DMS153 treated with DMSO at 0.1 percent for 48 hours (cell line): ENCODE data around the gene OTX2.
A peak's percentile ranks its signal among the peaks of the same experiment; 100 is the strongest.

Experiments
- DNase-seq: peaks from one replicate; lab custom pipeline; 2025; ENCODE audit not compliant: unreplicated experiment; lab: John Stamatoyannopoulos, UW

The OTX2 gene

DNA sequence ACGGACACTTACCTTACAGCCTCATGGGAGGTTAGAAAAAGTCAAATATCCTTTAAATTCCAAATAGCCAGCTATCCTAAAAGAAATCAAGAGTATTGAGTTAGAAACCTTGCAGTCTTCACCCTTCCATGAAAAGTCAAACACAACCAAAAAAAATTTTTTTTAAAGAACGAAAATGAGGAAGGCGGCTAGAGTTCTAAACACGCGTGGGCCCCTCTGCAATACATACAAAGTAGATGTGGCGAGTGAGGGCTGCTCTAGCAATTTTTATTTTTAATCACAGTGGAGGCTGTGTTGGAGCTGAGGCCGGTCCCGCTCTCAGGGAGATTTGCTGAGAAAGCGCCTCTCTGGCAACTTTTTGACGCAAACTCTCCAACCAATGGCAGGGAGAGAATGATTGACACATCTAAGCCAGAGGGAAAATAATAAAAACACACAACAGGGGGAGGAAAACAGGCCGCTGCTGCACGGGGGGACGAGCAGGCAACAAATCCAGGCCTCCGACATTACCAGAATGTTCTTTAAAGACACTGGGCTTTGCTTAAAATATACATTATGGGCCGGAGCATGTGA, at the start of gene OTX2:
TSS of gene OTX2 (minus strand) at position 333 of the 573 bp plus-strand sequence. CDS start 5,023 bp downstream, outside the sequence.
- DNase-seq = no peak

DNA sequence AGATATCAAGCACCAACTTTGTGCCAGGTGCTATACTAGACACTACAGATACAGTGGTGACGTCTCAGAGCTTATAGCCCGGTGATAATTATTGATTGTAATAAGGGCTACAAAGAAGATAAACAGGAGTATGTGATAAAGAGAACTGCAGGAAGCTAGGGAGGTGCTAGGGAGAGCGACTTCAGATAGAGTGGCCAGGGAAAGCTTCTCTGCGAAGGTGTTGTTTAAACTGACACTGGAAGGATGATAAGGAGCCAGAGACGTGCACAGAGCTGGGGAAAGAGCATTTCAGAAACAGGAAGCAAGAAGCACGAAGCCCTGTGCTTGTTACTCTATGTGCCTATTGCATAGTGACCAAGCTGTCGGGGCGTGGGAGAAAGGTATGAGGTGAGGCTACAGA, 48.1 kb upstream of the OTX2 start:
- no peak for DNase-seq

DNA sequence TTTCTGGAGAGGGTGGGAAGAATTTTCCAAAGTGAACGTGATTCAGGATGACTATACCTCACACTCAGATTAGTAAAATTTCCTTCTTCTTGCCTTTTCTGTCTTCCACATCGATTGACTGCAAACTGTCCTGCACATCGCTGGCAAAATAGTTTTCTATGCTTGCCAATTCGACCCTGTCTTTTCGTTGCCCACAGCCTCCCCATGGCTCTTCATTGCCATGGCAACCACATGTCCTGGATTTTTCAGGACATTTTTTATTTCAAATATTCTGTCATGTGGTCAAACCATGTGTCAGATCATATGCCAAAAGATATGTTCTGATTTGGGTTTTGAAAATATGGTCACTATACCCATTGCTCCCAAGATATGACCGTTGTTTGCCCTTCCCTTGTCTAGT, 46.9 kb upstream of the OTX2 start:
- DNase-seq = no peak

DNA sequence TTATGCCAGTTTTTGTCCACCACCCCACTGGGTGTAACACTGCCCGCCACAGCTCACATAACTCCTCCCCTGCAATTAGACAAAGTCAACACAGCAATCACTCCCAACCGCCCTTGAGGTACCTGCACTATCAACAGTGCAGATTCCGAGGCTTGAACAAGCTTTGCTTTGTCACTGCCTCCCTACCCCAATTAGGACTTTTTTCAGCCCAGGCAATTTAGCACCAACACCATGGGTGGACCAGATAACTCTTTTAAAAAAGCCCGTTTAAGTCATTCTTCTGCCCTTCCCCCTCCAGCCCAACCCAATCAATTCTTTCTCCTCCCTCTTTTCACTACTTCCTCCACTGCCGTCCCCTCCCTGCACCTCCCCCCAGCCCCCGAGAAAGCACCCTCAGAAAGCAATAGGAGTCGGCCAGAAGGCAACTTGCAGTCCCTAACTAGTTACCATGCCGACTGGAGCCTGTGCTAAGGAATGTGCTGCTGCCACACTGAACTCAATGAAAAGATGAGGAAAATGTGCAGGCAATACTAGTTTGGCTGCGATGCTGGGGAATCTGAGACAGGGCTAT, 45.7 kb upstream of the OTX2 start:
- peak; percentile 27 for DNase-seq

DNA sequence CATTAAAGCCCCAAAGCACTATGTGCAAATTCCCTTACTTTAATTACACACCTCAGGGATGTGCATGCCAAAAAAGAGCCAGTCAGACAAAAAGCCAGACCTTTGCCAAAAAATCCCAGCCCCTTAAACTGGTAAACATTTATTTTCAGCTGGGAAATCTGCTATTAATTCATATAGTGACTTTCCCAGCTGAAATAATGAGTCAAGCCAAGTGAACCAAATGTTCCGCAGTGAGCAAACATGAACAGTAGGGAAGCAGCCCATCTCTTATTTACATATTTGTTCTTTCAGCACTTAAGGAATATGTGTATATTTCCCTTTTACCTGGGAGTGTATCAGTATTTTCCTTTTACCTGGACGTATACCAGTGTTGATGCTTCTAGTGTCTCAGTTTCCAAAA, 44.0 kb upstream of the OTX2 start:
- no peak for DNase-seq

DNA sequence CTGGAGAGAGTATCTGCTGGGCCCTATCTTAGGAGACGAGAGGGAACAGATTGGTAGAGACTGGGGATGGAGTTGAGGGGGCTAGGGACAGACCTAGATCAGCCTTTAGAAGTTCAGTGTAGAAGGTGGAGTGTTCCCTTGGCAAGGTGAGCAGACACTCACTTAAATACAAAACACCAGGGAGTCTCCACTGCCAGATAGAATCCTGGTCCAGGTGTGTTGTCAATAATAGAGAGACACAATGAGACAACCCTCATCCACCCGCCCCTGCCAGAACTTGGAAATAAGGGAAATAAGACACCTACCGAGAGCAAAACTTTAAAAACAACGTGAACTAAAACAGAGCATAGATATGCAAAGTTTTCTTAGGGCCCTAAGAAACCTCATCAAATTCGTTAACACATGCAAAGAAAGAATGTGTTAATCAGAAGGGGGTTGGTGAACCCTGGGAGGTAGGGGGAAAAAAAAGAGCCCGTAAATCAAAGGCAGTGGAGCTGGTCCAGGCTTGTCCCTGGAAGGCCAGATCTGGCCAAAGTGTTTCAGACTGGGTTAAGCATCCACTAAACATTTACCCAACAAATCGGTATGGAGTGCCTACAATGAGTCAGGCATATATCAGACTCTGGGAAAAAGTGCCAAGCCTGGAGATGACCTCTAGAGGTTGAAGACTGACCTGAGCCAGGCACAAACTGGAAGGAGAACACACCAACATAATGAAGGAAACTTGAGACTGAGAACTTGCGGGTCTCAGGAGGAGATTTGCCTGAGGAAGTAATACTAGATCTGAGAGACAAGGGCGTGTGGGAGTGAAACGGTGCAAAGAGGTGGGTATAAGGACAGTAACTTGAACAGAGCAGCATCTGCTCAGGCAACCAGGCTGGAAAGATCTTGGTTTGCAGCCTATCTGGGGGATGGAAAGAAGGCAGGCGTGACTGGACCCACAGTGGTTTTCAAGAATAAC, 37.0 kb upstream of the OTX2 start:
- no peak for DNase-seq

DNA sequence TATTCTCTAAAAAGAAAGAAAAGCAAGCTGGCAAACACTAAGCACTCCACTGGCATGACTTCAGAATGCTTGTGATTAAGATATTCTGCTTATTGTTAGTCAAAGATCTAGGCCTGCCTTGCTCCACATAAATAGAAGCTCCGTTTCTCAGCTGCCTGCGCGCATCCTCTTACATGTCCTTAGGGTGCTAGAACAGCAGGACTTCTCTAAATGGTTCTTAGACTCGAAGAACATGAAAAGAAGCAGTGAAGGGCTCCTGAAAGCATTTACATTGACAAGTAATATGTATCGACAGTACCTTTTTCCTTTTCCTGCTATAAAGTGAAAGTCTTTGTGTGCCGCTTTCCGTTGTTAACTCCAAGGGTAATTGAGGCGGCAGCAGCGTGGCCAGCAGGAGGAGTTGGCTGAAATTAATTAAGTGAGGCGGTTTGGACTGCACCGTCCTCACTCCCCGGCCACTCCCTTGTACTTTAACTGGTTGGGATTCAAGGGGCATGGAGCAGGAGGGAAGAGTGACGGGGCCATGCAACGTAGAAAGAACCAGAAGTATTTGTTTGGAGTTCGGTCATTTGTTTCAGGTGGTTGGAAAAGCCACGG, 34.2 kb upstream of the OTX2 start:
- no peak for DNase-seq

DNA sequence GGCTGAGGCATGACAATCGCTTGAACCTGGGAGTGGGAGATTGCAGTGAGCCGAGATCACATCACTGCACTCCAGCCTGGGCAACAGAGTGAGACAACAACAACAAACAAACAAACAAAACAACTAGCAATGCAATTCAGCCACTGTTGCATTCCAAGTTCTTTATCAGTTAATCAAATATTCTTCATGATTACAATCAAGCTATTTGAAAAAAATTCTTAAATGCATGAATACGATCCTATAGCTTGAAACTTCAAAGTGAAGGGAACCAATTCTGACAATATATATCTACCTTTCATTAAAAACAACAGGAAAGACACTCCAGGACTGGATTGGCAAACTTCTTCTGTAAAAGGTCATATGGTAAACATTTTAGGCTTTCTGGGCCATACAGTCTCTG, 31.3 kb upstream of the OTX2 start:
- DNase-seq = no peak

DNA sequence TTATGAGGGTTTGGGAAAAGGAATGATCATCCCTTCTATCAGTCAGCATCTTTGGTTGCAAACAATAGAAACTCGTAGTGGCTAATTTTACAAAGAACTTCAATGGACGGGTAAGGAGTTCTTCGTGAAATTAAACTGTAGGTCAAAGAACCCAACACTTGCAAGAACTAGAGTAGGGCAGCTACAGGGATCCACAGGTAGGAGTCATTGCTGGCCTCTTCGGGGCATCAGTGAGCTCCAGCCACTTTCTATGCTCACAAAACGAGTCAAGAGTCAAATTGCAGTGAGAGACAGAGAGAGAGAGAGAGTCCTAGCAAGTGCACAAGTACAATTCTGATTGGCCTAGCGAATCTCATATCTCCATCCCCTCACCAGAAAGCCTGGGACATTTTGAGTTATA, 29.9 kb upstream of the OTX2 start:
- DNase-seq = no peak

DNA sequence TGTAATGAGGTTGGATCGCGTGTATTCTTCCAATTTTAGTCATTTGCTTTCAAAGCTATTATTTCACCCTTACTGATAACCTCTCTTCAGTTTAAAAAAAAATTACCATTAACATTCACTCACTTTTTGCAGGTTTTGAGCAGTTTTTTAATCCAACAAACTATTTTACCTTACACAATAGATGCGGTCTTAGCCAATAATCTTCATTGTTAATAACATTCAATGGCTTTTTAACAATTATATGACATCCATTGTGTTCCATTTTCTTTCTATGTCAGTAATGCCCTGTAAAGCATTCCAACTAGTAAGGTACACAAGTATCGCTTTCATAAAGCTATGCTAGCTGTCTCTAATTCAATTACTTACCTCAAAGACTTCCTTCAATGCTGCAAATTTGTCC, 18.9 kb upstream of the OTX2 start:
- DNase-seq = no peak

DNA sequence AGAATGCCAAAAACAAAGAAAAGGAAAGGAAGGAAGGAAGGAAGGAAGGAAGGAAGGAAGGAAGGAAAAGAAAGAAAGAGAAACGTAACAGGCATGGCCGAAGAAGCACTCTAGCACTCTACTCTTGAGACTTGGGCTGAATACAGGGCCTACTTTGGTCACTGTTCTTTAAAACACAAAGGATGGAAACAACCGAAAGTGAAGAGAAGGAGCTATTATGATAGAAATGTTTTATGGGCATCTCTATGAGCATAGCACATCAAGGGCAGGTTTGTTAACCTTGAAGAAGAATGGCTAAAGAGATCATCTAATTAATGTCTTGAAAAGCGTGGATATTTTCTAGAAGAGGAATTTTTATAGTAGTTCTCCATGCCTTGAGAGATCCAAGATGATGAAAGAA, 15.9 kb upstream of the OTX2 start:
- no peak for DNase-seq

DNA sequence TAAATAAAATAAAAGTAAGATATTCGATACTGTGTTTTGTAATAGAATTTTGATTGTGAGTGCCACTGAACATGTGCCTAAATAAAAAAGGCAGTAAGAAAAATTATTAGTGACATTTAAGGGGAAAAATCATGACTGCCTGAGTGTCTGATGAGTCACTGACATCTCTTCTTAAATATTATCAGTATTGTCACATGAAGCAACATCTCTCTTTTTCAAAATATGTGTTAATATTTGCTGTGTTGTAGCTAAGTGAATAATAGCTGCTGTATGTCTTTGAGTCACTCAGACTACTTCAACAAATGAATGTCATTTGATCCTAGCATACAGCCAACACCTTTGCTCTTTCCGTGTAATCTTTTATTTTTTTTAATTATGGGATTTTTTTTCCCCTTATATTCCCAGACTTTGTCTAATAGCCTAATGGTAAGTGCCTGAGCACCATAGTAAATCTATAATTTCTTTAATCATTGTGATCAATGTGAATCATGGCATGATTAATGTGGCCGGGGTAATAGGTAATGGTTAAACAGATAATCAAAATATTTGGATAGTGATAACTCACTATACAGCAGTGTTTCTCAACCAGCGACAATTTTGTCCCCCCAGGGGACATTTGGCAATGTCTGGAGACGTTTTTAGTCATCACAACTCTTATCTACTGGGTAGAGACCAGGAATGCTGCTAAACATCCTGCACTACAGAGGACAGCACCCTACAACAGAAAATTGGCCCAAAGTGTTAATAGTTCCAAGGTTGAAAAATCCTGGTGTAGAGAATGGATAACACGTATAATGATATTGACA, 11.7 kb upstream of the OTX2 start:
- DNase-seq = no peak

DNA sequence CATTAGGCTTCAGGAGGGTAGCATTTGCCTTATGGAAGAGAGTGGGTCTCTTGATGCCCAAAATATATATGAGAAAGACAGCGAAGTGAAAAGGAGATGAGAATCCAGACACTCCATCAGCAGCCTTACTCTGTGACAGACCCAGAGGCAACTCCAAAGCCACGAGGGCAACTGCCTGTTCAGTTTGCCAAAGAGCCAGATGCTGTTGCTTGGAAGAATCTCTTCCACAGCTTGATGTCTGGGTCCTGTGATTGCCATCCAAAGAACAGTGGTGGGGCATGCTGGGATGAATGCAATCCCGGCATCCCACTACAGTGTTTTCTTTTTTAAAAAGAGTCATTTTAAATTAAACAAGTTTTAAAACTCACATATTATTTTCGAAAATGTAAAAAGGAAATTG, 10.9 kb upstream of the OTX2 start:
- no peak for DNase-seq

DNA sequence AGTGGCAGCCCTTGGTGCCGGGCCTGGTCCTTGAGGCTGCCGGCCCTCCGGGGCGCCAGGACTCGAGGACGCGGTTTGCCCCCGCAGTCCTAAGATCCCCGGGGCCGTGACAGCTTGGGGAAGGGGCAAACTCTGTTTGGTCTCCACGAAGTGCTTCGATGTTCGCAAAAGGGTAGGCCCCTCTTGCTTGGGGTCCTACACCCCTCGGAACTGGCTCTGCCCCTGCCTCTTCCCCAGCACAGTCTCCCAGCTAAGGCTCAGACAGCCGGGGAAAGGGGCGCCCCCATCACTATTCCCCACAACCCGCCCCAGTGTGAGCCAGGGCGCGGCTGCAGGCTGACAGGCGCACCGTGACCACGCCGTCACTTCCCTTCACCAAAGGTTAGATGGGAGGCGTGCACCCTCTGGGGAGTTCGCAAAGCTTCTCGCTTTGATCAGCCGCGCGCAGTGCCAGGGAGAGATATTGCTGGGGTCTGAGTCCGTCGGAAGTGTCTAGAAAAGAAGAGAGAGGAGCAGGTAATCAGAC, 7.2 kb upstream of the OTX2 start:
- DNase-seq = no peak

DNA sequence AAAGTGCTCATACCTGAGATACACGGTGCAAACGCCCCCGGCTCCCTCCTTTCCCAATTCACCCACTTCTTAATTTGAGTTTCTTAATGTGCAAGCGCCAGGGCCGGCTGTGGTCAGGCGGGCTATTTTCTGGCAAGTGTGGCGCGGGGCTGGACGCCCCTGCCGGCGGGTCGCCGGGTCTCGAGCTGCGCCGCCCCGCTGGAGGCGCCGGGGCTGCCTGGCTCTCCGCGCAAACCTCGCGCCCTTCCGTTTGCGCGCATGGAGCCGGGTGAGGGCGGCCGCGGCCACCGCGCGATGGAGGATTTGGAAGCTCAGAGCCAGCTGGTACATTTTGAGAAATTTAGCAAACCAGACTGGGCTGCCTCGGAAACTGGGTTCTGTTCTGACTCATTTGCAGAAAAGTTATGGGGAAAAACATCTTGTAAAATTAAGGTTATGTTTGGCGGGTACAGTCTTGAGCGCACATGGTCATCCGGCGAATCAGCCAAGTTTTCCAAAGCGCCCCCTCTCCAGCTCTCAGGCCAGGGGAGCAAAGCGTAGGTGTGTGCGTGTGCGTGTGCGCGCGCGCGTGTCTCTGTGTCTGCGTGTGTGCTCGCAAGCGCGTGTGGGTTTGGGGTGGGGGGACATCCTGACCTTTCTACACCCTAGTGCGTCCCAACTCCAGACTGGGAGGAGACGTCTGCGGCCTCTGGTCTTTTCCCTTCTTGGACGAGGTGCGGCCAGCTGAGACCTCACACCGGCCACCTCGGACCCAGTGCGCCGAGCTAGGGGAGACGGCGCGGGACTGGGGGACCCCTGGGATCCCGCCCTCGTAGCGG, 6.5 kb upstream of the OTX2 start:
- no peak for DNase-seq

DNA sequence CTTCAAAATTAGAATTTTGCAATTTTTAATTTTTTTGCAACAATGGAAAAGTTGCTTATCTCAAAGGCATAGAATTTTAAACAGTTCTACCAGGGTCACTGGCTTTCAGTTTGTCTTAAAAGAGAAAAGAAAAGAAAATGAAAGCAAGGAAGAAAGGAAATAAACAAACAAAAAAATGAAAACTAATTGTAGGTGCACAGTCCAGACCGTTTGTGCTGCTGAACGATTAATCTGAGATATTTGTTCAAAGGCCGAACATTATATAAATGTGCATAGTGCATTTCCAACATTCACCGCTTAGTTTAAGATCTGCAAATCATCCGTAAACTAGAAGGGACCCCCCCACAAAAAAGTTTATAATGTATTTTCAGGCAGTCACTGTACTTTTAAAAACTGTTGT, 5.5 kb upstream of the OTX2 start:
- no peak for DNase-seq

DNA sequence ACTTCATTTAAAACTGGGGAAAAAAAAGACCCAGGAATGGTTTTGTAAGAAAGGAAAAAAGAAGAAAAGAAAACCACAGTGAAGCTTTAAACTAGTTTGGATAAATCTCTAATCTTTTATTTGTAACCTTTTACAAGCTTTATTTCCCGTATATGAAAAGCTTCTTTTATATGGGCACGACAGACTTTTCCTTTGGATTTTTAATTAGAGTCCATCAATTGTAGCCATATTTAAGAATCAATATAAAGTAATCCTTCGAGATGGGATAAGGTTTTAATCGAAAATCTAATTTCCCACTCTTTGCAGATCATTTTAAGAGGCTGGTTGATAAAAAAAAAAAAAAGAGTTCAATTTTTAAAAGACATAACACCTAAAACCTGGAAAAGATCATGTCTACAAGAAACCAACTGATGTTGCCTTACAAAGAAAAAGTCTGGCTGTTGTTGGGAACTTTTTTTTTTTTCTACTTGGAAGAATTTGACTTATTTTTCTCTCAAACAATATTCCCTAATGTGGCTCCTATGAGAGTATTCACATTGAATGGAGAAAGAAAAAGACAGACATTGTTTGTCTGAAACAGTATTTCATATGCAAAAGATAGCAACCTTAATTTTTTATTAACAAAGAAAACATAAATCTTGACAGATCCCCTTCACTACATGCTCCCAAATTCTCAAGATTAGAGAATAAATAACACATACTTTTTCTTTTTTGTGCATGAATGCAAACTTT, 4.9 kb upstream of the OTX2 start:
- no peak for DNase-seq

DNA sequence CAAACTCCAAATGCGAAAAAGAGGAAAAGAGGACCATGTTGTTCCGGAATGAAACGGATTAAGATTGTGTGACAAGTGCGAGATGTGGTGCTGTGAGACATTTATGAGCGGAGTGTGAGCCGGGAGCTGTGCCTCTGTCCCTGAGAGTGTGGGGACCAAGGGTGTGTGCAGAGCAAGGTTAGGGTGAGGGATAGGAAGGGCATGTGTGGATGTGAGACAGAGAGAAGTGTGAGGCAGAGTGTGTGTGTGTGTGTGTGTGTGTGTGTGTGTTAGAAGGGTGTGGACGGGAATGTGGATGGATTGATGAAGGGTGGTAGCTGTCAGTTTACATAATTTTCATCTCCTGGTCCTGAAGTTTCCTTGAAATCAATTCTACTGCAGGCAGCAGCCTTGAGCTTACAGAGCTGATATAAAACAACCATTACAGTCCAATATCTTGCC, 4.3 kb upstream of the OTX2 start:
- no peak for DNase-seq

DNA sequence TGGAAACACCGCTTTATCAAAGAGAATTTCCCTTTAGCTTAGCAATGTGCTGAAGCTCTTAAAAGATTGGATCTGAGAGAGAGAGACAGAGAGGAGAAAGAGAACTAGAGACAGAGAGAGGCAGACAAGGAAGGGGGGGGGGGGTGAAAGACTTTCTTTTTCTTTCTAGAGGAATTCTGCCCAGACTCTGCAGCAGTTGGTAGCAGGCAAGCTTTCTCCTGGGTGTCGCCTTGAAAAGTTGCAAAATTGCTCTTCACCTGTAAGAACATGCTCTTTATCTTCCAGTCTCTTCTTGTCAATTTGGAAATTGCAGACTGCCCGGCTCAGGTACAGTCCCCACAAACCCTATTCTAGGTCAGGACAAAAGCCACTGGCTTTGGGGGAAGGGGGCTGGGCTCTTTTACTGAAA, 2.9 kb upstream of the OTX2 start:
- no peak for DNase-seq
